GM19455 (cell line): Measurements from ENCODE around the gene PDE6H.

ENCODE experiments used
- ATAC-seq: cut with Tn5 transposase; IDR thresholded peaks from one replicate; pipeline ENCODE4 v1.9.1; 2021; ENCODE audit not compliant: unreplicated experiment

The PDE6H gene

GRCh38 chr12:14968478-14968877 lies 4.4 kb upstream of the PDE6H start:
- ATAC-seq, result no peak

- ATAC-seq, result no peak
These were observed 2.4 kb upstream of the PDE6H start for GRCh38 chr12:14970473-14970872.

- no peak for ATAC-seq
These were observed 1.8 kb downstream of the PDE6H start for GRCh38 chr12:14974633-14975032.

GRCh38 chr12:14975457-14975856 lies 2.6 kb downstream of the PDE6H start:
- ATAC-seq, result no peak

GRCh38 chr12:14976658-14977057 lies 3.8 kb downstream of the PDE6H start:
- no peak for ATAC-seq

- ATAC-seq, result no peak
These were observed 6.6 kb downstream of the PDE6H start for GRCh38 chr12:14979468-14979867.

DNA sequence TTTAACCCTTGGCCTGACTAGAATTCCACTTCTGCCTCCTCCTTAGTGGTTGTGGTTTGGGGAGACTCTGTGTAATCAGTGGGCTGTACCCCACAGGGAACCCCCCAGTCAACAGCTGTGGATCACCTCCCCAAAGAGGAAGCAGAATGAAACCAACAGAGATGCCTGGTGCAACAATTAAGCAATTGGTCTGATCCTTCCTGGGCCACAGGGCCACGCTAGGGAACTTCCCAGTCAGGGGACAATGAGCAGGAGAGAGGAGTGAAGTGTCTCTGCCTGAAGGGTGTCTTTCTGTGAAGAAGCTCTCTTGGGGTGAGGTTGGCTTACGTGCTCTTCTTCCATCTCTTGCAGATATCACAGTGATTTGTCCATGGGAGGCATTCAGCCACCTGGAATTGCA lies 8.2 kb downstream of the PDE6H start:
- ATAC-seq, result no peak

DNA sequence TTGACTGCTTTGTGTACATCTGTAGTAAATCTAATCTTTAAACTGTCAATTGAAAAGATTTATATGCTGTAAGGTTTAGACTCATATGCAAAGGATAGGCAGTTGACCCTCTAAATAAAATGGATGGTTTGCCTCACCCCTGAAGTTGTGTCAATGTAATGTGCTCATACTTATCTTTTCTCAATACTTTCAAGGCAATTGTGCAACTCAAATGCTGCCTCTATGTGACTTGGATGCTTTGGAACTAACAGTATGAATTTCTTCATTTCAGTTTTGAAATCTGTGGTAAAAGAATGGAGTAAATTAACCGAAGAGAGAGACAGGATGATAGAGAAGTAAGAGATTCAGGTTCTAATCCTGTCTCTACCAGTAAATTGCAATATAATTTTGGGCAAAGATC lies 9.7 kb downstream of the PDE6H start:
- no peak for ATAC-seq

GRCh38 chr12:14982991-14983390 lies 10.1 kb downstream of the PDE6H start:
- no peak for ATAC-seq

DNA sequence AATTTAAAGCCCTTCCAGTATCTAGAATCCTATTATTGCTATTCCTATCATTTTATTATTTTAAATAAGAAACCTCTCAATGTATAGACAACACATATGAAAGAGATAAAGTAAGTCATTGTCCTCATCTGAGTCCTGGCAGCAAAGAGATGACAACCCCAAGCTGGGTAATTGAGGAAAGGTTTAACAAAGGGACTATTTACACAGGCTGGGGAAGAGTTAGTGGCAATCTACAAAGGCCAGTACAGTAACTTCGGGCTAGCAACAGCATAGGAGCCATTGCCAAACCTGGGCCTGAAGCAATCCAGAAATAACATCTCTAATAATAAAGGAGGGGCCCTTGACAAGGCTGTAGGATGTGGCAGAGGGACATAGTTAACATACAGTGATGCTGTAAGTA lies 11.2 kb downstream of the PDE6H start:
- no peak for ATAC-seq

GRCh38 chr12:14984766-14985285 lies 12.0 kb downstream of the PDE6H start:
- ATAC-seq, result no peak

DNA sequence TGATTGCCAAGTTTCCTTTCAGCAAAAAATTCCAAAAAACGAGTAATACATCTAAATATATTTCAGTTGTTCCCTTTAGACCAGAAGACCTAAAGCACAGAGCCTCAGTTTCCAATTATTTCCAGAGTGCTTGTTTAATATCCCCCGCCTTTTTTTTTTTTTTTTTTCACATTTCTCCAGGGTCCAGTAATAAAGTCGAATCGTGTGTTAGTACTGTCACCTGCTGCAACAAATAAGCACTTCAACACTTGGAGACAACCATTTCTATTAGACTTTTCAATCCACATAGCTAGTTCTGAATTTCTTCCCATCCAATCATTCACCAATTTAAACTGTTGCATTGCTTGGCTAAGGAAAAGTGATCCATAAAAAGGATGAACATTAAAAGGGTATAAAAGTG lies 13.6 kb downstream of the PDE6H start:
- no peak for ATAC-seq

DNA sequence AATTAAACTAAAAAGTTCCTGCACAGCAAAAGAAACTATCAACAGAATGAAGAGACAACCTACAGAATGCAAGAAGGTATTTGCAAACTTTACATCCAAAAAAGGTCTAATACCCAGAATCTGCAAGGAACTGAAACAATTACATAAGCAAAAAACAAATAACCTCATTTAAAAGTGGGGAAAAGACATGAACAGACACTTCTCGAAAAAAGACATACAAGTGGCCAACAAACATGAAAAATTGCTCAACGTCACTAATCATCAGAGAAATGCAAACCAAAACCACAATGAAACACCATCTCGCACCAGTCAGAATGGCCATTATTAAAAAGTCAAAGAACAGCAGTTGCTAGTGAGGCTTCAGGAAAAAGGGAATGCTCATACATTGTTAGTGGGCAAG lies 15.2 kb downstream of the PDE6H start:
- ATAC-seq, result no peak

- peak; percentile 54 for ATAC-seq
These were observed 16.9 kb downstream of the PDE6H start for GRCh38 chr12:14989790-14990189.

DNA sequence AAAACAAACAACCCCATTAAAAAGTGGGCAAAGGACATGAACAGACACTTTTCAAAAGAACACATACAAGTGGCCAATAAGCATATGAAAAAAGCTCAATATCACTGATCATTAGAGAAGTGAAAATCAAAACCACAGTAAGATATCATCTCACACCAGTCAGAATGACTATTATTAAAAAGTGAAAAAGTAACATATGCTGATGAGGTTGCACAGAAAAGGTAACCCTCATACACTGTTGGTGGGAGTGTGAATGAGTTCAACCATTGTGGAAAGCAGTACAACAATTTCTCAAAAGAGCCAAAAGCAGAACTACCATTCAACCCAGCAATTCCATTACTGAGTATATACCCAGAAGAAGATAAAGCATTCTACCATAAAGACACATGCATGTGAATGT lies 18.2 kb downstream of the PDE6H start:
- ATAC-seq, result no peak

- no peak for ATAC-seq
These were observed 19.8 kb downstream of the PDE6H start for GRCh38 chr12:14992673-14993072.

- no peak for ATAC-seq
These were observed 20.3 kb downstream of the PDE6H start for GRCh38 chr12:14993117-14993516.

DNA sequence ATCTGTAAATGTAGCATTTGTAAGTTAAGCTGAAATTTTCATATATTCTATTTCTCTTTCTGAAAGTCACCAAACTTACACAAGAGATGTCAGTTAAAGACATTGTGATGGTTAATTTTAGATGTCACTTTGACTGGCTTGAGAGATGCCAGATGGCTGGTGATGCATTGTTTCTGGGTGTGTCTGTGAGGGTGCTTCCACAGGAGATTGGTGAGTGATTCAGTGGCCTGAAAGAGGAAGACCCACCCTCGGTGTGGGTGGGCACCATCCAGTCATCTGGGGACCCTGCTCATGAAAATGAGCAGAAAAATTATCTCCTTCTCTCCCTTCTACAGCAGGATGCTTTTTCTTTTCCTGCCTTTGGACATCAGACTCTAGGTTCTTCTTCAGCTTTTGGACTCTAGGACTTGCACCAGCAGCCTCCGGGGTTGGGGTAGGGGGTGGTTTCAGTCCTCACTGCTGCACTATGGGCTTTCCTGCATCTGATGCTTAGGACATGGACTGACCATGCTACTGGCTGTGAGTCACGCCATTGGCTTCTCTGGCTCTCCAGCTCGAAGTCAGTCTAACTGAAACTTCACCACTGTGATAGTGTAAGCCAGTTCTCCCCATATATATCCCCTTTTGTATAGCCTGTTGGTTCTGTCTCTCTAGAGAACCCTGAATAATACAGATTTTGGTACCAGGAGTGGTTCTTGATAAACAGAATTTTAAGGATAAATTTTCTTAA lies 20.9 kb downstream of the PDE6H start:
- no peak for ATAC-seq

- ATAC-seq, result no peak
These were observed 21.8 kb downstream of the PDE6H start for GRCh38 chr12:14994610-14995009.

GRCh38 chr12:14995583-14996425 lies 23.0 kb downstream of the PDE6H start:
- ATAC-seq, result no peak

GRCh38 chr12:14997998-14998397 lies 25.2 kb downstream of the PDE6H start:
- ATAC-seq, result no peak

DNA sequence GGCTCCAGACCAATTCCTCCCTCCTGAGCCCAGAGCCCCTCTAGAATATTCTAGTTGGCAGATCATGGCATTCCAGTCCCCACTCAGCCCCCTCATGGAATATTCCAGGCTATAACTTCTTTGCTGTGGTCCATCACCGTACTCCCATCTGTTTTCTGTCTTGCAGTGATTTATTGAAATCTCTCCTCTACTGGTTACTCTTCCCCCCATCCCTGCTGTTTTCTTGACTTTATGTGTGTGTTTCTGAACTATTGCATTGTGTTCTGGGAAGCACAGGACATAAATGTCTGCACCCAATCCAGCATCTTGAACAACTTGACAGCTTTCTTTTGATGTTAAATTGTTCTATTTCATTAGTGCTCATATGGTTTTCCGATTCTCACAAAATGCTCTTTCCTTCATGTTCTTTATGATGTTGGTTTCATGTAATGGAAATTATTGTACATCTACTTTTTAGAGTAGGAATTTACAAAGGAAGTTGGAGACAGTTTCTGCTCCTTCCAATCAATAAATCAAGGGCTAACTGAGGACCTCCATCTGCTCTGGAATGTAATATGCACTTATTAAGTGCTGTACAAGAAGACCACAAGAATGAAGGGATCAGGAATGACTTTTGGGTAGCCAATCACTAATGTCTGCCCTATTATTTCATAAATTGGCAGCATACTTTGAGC lies 26.3 kb downstream of the PDE6H start:
- no peak for ATAC-seq
